ENCODE measurements around the gene MAP3K4. TPM values are rescaled to one million over a fixed set of nuclear protein-coding genes. Genes with fewer than 3 reads are reported as not detected.
"Not testable (repeated sequence)": the region's sequence is repeated elsewhere in the genome, so short reads cannot be mapped to it uniquely, and the experiment has no call there.

MAP3K4 gene
- total and polyA plus RNA-seq, 9 donors, result 15.6 to 52.3 (median 38.6) TPM

GRCh38 chr6:161117308-161117707, 125.7 kb downstream of the MAP3K4 start:
- Histone ChIP-seq H3K27me3 (no peaks in the 10 kb centered on the region), H3K27ac (no peak overlapping the region), H3K4me1 (ENCODE audit: insufficient read depth) (no peaks in the 10 kb centered on the region), H3K9me3 (no peaks in the 10 kb centered on the region), H3K36me3 (no peaks in the 10 kb centered on the region), H3K4me3 (no peak overlapping the region)
- whole genome bisulfite sequencing, 3 donors, result 83 to 85% (median 84%) methylated on average over 7 of the region's 7 CpGs
- intact Hi-C loops (cut with DNase I), result no loop called here
- TF ChIP-seq POLR2A (IDR thresholded peaks at IDR 0.05), result no peak
- no peak for TF ChIP-seq CTCF (IDR thresholded peaks at IDR 0.05)
- TF ChIP-seq EP300 (IDR thresholded peaks at IDR 0.05), result no peak
- DNase-seq, result no peak

DNA sequence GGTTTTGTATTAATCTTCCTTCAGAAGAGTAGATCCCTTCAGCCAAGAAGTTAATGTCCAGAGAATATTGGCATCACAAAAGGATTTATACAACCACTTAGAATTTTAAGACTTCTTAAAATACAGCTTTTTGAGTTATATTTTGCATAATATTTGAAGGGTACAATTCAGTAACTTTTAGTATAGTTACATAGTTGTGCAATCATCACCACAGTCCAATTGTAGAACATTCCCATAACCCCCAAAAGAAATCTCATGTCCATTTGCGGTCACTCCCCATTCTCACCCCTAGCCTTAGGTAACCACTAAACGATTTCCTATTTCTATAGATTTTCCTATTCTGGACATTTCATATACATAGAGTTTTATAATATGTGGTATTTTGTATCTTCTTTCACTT, 126.4 kb downstream of the MAP3K4 start:
- peaks cover 0 to 3% of the 10 kb centered on the region in 2 donors for H3K9me3 ChIP-seq
- no peak overlapping the region for H3K27ac ChIP-seq
- no peak overlapping the region for H3K4me3 ChIP-seq
- no peaks in the 10 kb centered on the region for H3K4me1 ChIP-seq (ENCODE audit: insufficient read depth)
- no peaks in the 10 kb centered on the region for H3K27me3 ChIP-seq
- intact Hi-C loops (cut with DNase I), result no loop called here
- no peaks in the 10 kb centered on the region for H3K36me3 ChIP-seq
- TF ChIP-seq CTCF (IDR thresholded peaks at IDR 0.05) (no peak), POLR2A (IDR thresholded peaks at IDR 0.05) (no peak), EP300 (IDR thresholded peaks at IDR 0.05) (no peak)
- WGBS, 3 donors, result 97 to 99% (median 98%) methylated on average over 2 of the region's 2 CpGs
- DNase-seq, result no peak

DNA sequence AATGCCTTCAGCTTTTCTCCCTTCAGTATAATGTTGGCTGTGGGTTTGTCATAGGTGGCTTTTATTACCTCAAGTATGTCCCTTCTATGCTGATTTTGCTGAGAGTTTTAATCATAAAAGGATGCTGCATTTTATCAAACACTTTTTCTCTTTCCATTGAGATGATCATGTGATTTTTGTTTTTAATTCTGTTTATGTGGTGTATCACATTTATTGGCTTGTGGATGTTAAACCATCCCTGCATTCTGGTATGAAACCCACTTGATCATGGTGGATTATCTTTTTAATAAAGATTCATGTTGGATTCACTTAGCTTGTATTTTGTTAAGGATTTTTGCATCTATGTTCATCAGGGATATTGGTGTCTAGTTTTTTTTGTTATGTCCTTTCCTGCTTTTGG, 131.8 kb downstream of the MAP3K4 start:
- H3K27me3 ChIP-seq; H3K4me3 ChIP-seq; H3K27ac ChIP-seq; H3K4me1 ChIP-seq (ENCODE audit: insufficient read depth); H3K36me3 ChIP-seq; DNase-seq; H3K9me3 ChIP-seq; intact Hi-C loops (cut with DNase I): not testable (repeated sequence)

DNA sequence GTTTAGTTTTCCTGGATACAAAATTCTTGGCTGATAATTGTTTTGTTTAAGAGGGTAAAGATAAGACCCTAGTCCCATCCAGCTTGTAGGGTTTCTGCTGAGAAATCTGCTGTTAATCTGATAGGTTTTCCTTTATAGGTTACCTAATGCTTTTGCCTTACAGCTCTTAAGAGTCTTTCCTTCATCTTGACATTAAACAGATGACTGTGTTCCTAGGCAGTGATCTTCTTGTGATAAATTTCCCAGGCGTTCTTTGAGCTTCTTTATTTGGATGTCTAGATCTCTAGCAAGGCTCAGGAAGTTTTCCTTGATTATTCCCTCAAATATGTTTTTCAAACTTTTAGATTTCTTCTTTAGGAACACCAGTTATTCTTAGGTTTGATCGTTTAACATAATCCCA, 134.0 kb downstream of the MAP3K4 start:
- peaks cover 0 to 6% of the 10 kb centered on the region in 2 donors for H3K9me3 ChIP-seq

More for the DNA sequence above, 134.0 kb downstream of the MAP3K4 start:
- intact Hi-C loops (cut with DNase I), result no loop called here
- DNase-seq, result no peak
- no peak for TF ChIP-seq POLR2A (IDR thresholded peaks at IDR 0.05)
- no peak for TF ChIP-seq EP300 (IDR thresholded peaks at IDR 0.05)
- no peak for TF ChIP-seq CTCF (IDR thresholded peaks at IDR 0.05)
- H3K4me1 ChIP-seq (ENCODE audit: insufficient read depth), result no peaks in the 10 kb centered on the region
- no peak overlapping the region for H3K27ac ChIP-seq
- no peaks in the 10 kb centered on the region for H3K27me3 ChIP-seq
- 91 to 96% (median 91%) methylated on average over 2 of the region's 2 CpGs for WGBS, 3 donors
- H3K36me3 ChIP-seq, result no peaks in the 10 kb centered on the region
- H3K4me3 ChIP-seq, result no peak overlapping the region

All from ovary (tissue), 9 donors.